ENCODE results near the gene NT5E.
A peak's percentile ranks its signal among the peaks of the same experiment; 100 is the strongest.

Gene NT5E

GRCh38 chr6:85435851-85436250 is 14.0 kb upstream of the NT5E start:
- TF ChIP-seq, protein P1, sequence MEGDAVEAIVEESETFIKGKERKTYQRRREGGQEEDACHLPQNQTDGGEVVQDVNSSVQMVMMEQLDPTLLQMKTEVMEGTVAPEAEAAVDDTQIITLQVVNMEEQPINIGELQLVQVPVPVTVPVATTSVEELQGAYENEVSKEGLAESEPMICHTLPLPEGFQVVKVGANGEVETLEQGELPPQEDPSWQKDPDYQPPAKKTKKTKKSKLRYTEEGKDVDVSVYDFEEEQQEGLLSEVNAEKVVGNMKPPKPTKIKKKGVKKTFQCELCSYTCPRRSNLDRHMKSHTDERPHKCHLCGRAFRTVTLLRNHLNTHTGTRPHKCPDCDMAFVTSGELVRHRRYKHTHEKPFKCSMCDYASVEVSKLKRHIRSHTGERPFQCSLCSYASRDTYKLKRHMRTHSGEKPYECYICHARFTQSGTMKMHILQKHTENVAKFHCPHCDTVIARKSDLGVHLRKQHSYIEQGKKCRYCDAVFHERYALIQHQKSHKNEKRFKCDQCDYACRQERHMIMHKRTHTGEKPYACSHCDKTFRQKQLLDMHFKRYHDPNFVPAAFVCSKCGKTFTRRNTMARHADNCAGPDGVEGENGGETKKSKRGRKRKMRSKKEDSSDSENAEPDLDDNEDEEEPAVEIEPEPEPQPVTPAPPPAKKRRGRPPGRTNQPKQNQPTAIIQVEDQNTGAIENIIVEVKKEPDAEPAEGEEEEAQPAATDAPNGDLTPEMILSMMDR (conservative IDR thresholded peaks at IDR 0.05; ENCODE audit: low read depth, low read length), result no peak
- no peak for DNase-seq (ENCODE audit: low read depth)
- H3K4me3 ChIP-seq (ENCODE audit: low read length), result no peak overlapping the region

- no peak overlapping the region for H3K4me3 ChIP-seq (ENCODE audit: low read length)
- no peak for DNase-seq (ENCODE audit: low read depth)
- TF ChIP-seq, protein P1 (conservative IDR thresholded peaks at IDR 0.05; ENCODE audit: low read depth, low read length), result no peak
Observed at GRCh38 chr6:85436411-85436810, 13.5 kb upstream of the NT5E start.

- no peak for DNase-seq (ENCODE audit: low read depth)
- TF ChIP-seq, protein P1 (conservative IDR thresholded peaks at IDR 0.05; ENCODE audit: low read depth, low read length), result no peak
- no peak overlapping the region for H3K4me3 ChIP-seq (ENCODE audit: low read length)
Observed at GRCh38 chr6:85436939-85437495, 12.9 kb upstream of the NT5E start.

- TF ChIP-seq, protein P1 (conservative IDR thresholded peaks at IDR 0.05; ENCODE audit: low read depth, low read length), result no peak
- no peak overlapping the region for H3K4me3 ChIP-seq (ENCODE audit: low read length)
- no peak for DNase-seq (ENCODE audit: low read depth)
Observed at GRCh38 chr6:85443349-85444117, 6.3 kb upstream of the NT5E start.

DNA sequence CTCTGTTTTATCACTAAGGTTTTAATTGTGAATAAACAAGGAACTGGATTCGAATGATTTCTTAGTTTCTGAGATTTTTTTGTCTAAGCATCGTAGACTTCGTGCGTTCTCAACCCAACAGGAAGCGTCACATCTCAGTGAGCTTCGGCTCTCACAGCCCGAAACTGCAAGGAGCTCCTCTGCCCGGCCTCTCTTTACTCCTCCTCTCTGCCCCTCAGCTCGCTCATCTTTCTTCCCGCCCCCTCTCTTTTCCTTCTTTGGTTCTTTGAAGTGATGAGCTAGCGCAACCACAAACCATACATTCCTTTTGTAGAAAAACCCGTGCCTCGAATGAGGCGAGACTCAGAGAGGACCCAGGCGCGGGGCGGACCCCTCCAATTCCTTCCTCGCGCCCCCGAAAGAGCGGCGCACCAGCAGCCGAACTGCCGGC is 480 bp upstream of the NT5E start:
- DNase-seq (ENCODE audit: low read depth), result no peak
- TF ChIP-seq, protein P1 (conservative IDR thresholded peaks at IDR 0.05; ENCODE audit: low read depth, low read length), result no peak
- peak overlapping the region; percentile 87 for H3K4me3 ChIP-seq (ENCODE audit: low read length)

GRCh38 chr6:85451565-85452306 is 1.9 kb downstream of the NT5E start:
- DNase-seq (ENCODE audit: low read depth), result no peak
- TF ChIP-seq, protein P1 (conservative IDR thresholded peaks at IDR 0.05; ENCODE audit: low read depth, low read length), result no peak
- peak overlapping the region; percentile 87 for H3K4me3 ChIP-seq (ENCODE audit: low read length)
